H9 (cell line): ENCODE results near the gene ZNF426. TPM values are rescaled to one million over a fixed set of nuclear protein-coding genes. Genes with fewer than 3 reads are reported as not detected.

ENCODE experiments used
- DNase-seq: peaks from one replicate; pipeline ENCODE4 v3.0.0-alpha.2; 2017
- H2AFZ ChIP-seq: one replicate; pipeline ENCODE4 v1.6.1; 2013; ENCODE audit warnings: mild to moderate bottlenecking, low read length, control low read depth, moderate library complexity
- H2AK5ac ChIP-seq: 2 replicates; pipeline ENCODE4 v1.6.1; 2013; ENCODE audit warnings: low read length, control low read depth, mixed read lengths; ENCODE audit not compliant: insufficient read length
- H2BK120ac ChIP-seq: one replicate; pipeline ENCODE4 v1.6.1; 2013; ENCODE audit warnings: low read depth, mild to moderate bottlenecking, low read length, control low read depth, inconsistent platforms; ENCODE audit not compliant: poor library complexity, severe bottlenecking
- H2BK12ac ChIP-seq: 2 replicates; pipeline ENCODE4 v1.6.1; 2013; ENCODE audit warnings: low read length, control low read depth, mixed read lengths, low read depth; ENCODE audit not compliant: insufficient read length
- H2BK15ac ChIP-seq: 2 replicates; pipeline ENCODE4 v1.6.1; 2013; ENCODE audit warnings: low read depth, low read length, control low read depth
- H2BK20ac ChIP-seq: one replicate; pipeline ENCODE4 v1.6.1; 2013; ENCODE audit warnings: low read depth, mild to moderate bottlenecking, low read length, control low read depth, inconsistent platforms; ENCODE audit not compliant: poor library complexity, severe bottlenecking
- H2BK5ac ChIP-seq: 2 replicates; pipeline ENCODE4 v1.6.1; 2013; ENCODE audit warnings: low read length, control low read depth, mixed read lengths; ENCODE audit not compliant: insufficient read length
- H3K14ac ChIP-seq: 2 replicates; pipeline ENCODE4 v1.6.1; 2013; ENCODE audit warnings: low read length, control low read depth; ENCODE audit not compliant: insufficient read depth
- H3K18ac ChIP-seq: 2 replicates; pipeline ENCODE4 v1.6.1; 2013; ENCODE audit warnings: low read depth, mild to moderate bottlenecking, mixed read lengths, low read length, control low read depth; ENCODE audit not compliant: insufficient read length
- H3K23ac ChIP-seq: 2 replicates; pipeline ENCODE4 v1.6.1; 2013; ENCODE audit warnings: low read length, control low read depth, mixed read lengths, low read depth; ENCODE audit not compliant: insufficient read length
- H3K23me2 ChIP-seq: 2 replicates; pipeline ENCODE4 v1.6.1; 2013; ENCODE audit warnings: low read depth, mild to moderate bottlenecking, mixed read lengths, low read length, control low read depth; ENCODE audit not compliant: insufficient read length, poor library complexity, severe bottlenecking
- H3K27ac ChIP-seq: 2 replicates; pipeline ENCODE4 v1.5.1; 2013; ENCODE audit warnings: low read length, control low read depth, mixed read lengths, low read depth; ENCODE audit not compliant: insufficient read length
- H3K27me3 ChIP-seq: 2 replicates; pipeline ENCODE4 v1.6.1; 2013; ENCODE audit warnings: low read length, control low read depth, inconsistent platforms; ENCODE audit not compliant: insufficient read depth
- H3K4ac ChIP-seq: 2 replicates; pipeline ENCODE4 v1.6.1; 2013; ENCODE audit warnings: low read depth, mild to moderate bottlenecking, control low read depth, inconsistent platforms, low read length, moderate library complexity
- H3K4me1 ChIP-seq: 2 replicates; pipeline ENCODE4 v1.6.1; 2013; ENCODE audit warnings: low read length, control low read depth, inconsistent platforms; ENCODE audit not compliant: insufficient read depth
- H3K4me2 ChIP-seq: 2 replicates; pipeline ENCODE4 v1.6.1; 2013; ENCODE audit warnings: low read length, control low read depth, mixed read lengths; ENCODE audit not compliant: insufficient read length, insufficient read depth
- H3K56ac ChIP-seq: 2 replicates; pipeline ENCODE4 v1.6.1; 2013; ENCODE audit warnings: low read depth, mild to moderate bottlenecking, mixed read lengths, low read length, control low read depth; ENCODE audit not compliant: insufficient read length
- H3K79me1 ChIP-seq: 2 replicates; pipeline ENCODE4 v1.6.1; 2013; ENCODE audit warnings: low read depth, mild to moderate bottlenecking, moderate library complexity, low read length, control low read depth, inconsistent platforms; ENCODE audit not compliant: insufficient read depth, poor library complexity, severe bottlenecking
- H3K79me2 ChIP-seq: 2 replicates; pipeline ENCODE4 v1.6.1; 2013; ENCODE audit warnings: low read length, control low read depth, inconsistent platforms; ENCODE audit not compliant: insufficient read depth
- H3K9ac ChIP-seq: 2 replicates; pipeline ENCODE4 v1.6.1; 2013; ENCODE audit warnings: low read length, control low read depth, mixed read lengths; ENCODE audit not compliant: insufficient read length; ENCODE audit errors: extremely low read depth
- H3K9me3 ChIP-seq: one replicate; pipeline ENCODE4 v1.6.1; 2013; ENCODE audit warnings: low read depth, low read length, inconsistent platforms; ENCODE audit not compliant: control insufficient read depth
- H3T11ph ChIP-seq: one replicate; pipeline ENCODE4 v1.6.1; 2013; ENCODE audit warnings: mild to moderate bottlenecking, low read length, control low read depth, inconsistent platforms
- H4K20me1 ChIP-seq: one replicate; pipeline ENCODE4 v1.6.1; 2013; ENCODE audit not compliant: control insufficient read depth, insufficient read length, insufficient read depth
- H4K5ac ChIP-seq: 2 replicates; pipeline ENCODE4 v1.6.1; 2013; ENCODE audit warnings: low read depth, mild to moderate bottlenecking, mixed read lengths, low read length, control low read depth; ENCODE audit not compliant: insufficient read length
- H4K8ac ChIP-seq: replicated peaks from 2 replicates; pipeline ENCODE4 v1.6.1; 2013; ENCODE audit warnings: low read length, control low read depth, mixed read lengths, low read depth; ENCODE audit not compliant: insufficient read length
- H4K91ac ChIP-seq: 2 replicates; pipeline ENCODE4 v1.6.1; 2013; ENCODE audit warnings: low read depth, mild to moderate bottlenecking, moderate library complexity, mixed read lengths, low read length, control low read depth; ENCODE audit not compliant: insufficient read length
- H3K27ac Mint-ChIP-seq, 3 experiments: 2 replicates in 2 of 3; 3 replicates in 1 of 3; pipeline ENCODE4 v1.8.0; 2020 to 2021; ENCODE audit warnings: mixed read lengths in 3 of 3, mild to moderate bottlenecking in 1 of 3, moderate library complexity in 1 of 3
- H3K27me3 Mint-ChIP-seq: 2 replicates; pipeline ENCODE4 v1.8.0; 2021; ENCODE audit warnings: low read depth, mild to moderate bottlenecking, moderate library complexity, mixed read lengths
- H3K36me3 Mint-ChIP-seq, 3 experiments: 2 replicates in 2 of 3; 3 replicates in 1 of 3; pipeline ENCODE4 v1.8.0; 2020 to 2021; ENCODE audit warnings: low read depth in 3 of 3, mixed read lengths in 3 of 3; ENCODE audit not compliant: insufficient read depth in 1 of 3
- H3K4me1 Mint-ChIP-seq, 2 experiments: 2 replicates each; pipeline ENCODE4 v1.8.0; 2020; ENCODE audit warnings: mixed read lengths in 2 of 2
- H3K4me3 Mint-ChIP-seq, 2 experiments: 2 replicates in 1 of 2; 3 replicates in 1 of 2; pipeline ENCODE4 v1.8.0; 2020 to 2021; ENCODE audit warnings: mild to moderate bottlenecking in 2 of 2, mixed read lengths in 2 of 2, moderate library complexity in 1 of 2
- H3K9me3 Mint-ChIP-seq, 2 experiments: 2 replicates in 1 of 2; 3 replicates in 1 of 2; pipeline ENCODE4 v1.8.0; 2020; ENCODE audit warnings: mild to moderate bottlenecking in 2 of 2, mixed read lengths in 2 of 2, moderate library complexity in 1 of 2
- WGBS: extraction: QIAGEN DNeasy Blood & Tissue Kit; methylation state at CpG from one replicate; pipeline ENCODE4 v1.1.7; 2013; ENCODE audit warnings: missing lambda C conversion rate, low lambda C conversion rate, mixed read lengths; ENCODE audit not compliant: insufficient read length; ENCODE audit errors: extremely low coverage; 5-methylcytosine and 5-hydroxymethylcytosine counted together
- total RNA-seq: library from RNA; stranded (reverse); gene quantifications from 2 replicates; pipeline ENCODE4 v1.2.1, GENCODE V29; 2021
- TF ChIP-seq, protein P1 (sequence below): fragments of 200-600 bp; sonication (generic); conservative IDR thresholded peaks from 3 replicates; pipeline ENCODE4 v1.8.0; 2021; ENCODE audit warnings: antibody characterized with exemption, mild to moderate bottlenecking

Gene ZNF426
- total RNA-seq, 1 experiment from 2014 or later, result 29.4 TPM

DNA sequence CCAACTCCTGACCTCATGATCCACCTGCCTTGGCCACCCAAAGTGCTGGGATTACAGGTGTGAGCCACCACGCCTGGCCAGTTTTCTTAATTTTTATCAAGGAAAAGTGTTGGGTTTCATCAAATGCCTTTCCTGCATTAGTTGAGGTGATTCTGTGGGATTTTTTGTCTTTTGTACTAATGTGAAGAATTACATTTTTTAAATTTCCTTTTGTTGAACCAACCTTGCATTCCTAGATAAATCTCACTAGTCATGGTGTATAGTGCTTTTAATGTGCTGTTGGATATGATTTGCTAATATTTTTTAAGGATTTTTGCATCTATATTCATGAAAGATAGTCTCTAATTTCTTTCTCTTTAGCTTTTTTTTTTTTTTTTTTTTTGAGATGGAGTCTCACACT, 37.6 kb downstream of the ZNF426 start:
- no peak overlapping the region for H2BK5ac ChIP-seq
- Mint-ChIP-seq H3K36me3 (peaks cover 0 to 18% (median 7%) of the 10 kb centered on the region in 3 experiments; a peak in 6 of 7 replicates), H3K9me3 (peaks cover 88 to 94% of the 10 kb centered on the region in 2 experiments), H3K27ac (no peak overlapping the region), H3K27me3 (no peaks in the 10 kb centered on the region; the same call in 1 of the 2 replicates), H3K4me3 (no peak overlapping the region), H3K4me1 (no peaks in the 10 kb centered on the region)
- H3T11ph ChIP-seq, result no peak overlapping the region
- H3K27ac ChIP-seq, result no peak overlapping the region
- H2BK15ac ChIP-seq, result no peak overlapping the region
- DNase-seq, result no peak
- H3K18ac ChIP-seq, result no peak overlapping the region
- H2AK5ac ChIP-seq, result no peak overlapping the region
- H4K5ac ChIP-seq, result no peak overlapping the region
- H3K56ac ChIP-seq, result no peak overlapping the region
- no peak overlapping the region for H3K14ac ChIP-seq
- no peak overlapping the region for H3K4me2 ChIP-seq
- no peak overlapping the region for H2BK20ac ChIP-seq
- no peak overlapping the region for H4K91ac ChIP-seq
- no peak overlapping the region for H3K4ac ChIP-seq
- H2BK120ac ChIP-seq, result no peak overlapping the region
- H3K23ac ChIP-seq, result no peak overlapping the region
- H4K20me1 ChIP-seq, result no peaks in the 10 kb centered on the region
- no peaks in the 10 kb centered on the region for H3K79me2 ChIP-seq
- no peaks in the 10 kb centered on the region for H3K23me2 ChIP-seq
- H3K79me1 ChIP-seq, result no peaks in the 10 kb centered on the region
- no CpG with 5 or more reads among the region's 1 CpG for WGBS
- TF ChIP-seq, protein P1, sequence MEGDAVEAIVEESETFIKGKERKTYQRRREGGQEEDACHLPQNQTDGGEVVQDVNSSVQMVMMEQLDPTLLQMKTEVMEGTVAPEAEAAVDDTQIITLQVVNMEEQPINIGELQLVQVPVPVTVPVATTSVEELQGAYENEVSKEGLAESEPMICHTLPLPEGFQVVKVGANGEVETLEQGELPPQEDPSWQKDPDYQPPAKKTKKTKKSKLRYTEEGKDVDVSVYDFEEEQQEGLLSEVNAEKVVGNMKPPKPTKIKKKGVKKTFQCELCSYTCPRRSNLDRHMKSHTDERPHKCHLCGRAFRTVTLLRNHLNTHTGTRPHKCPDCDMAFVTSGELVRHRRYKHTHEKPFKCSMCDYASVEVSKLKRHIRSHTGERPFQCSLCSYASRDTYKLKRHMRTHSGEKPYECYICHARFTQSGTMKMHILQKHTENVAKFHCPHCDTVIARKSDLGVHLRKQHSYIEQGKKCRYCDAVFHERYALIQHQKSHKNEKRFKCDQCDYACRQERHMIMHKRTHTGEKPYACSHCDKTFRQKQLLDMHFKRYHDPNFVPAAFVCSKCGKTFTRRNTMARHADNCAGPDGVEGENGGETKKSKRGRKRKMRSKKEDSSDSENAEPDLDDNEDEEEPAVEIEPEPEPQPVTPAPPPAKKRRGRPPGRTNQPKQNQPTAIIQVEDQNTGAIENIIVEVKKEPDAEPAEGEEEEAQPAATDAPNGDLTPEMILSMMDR, result no peak
- no peaks in the 10 kb centered on the region for H3K27me3 ChIP-seq
- no peak overlapping the region for H2AFZ ChIP-seq
- H2BK12ac ChIP-seq, result no peak overlapping the region
- no peak overlapping the region for H3K9ac ChIP-seq
- H3K9me3 ChIP-seq, result peaks cover 34% of the 10 kb centered on the region
- no peak overlapping the region for H4K8ac ChIP-seq
- no peaks in the 10 kb centered on the region for H3K4me1 ChIP-seq
